ENCODE data around the gene NT5C1B. TPM values are rescaled to one million over a fixed set of nuclear protein-coding genes. Genes with fewer than 3 reads are reported as not detected.

NT5C1B gene
- total RNA-seq, 1 donor from 2014 or later: not detected

DNA sequence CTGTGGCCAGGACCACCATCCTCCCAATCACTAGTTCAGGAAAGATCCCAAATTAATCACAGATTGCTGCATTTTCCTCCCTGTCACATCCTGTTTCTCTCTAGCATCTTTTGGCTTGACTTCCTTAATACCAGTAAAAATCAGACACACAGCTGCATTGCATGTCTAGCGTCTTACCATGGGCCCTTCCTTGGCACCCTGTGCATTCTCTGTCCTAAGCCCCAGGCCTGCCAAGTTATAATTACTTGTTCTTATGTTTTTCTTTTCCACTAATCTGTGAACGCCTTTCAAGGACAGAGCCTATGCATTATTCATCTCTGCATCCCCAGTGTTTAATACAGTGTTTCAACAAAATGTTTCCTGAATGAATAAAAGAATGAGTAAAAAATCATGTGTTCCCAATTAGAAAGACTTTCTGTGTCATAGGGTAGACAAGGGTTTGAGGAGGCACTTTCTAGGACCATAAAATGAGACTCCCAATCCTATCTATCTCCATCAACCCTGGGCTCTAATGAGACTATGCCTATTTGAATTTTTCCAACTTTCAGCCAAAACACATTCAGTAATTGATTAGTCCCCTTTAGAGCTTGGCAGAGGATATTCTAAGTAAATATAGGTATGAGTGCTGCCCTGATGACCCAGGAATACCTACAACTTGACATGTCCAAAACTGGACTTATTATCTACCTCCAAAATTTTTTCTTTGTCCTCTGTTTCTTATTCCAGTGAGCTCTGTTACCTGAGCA lies 10.3 kb upstream of the NT5C1B start:
- no peak for ATAC-seq

DNA sequence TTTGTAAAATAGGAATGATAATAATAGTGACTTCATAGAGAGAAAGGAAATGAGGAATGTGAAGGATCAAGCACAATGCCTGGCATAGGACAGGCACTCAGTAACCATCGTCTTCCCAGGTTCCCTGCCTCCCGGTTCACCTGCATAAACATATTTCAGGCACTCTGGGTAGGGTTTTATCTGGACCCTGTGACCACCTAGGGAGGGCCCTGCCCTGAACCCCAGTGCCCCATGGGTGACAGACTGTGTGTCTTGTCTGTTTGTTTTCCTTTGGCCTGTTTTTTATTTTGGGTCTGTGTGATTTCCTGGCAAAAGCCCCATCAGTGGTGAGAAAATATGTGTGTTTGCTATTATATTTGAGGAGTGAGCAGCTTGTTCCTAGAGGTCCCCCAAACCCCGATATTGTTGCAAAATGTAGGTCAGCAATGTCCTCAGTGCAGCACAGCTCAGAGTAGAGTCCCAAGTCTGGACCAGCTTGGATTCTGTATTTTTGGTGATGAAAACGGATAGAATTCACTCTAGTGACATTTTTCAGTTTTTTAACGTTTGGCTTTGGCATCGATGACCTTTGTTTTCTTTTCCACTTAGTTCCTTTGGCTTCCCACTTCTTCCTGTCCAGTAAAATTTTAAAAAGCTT lies 9.6 kb upstream of the NT5C1B start:
- ATAC-seq: no peak

DNA sequence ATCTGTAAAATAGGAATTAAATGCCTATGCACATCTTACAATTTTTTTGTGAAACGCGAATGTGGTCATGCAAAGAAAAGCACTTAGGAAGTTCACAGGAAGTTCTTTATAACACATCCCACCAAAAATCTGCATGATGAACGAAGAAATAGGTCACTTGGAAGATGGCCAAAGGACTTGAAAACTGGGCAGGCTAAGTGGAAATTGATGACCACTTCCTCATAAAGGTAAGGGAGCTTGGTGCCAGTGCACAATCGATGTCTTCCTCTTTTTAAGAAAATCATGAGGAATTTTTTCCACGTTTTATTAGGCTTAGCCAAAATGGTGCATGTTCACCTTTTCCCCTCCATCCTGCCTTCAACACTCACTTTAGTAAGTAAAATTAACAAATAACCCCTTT lies 8.2 kb upstream of the NT5C1B start:
- ATAC-seq: no peak

DNA sequence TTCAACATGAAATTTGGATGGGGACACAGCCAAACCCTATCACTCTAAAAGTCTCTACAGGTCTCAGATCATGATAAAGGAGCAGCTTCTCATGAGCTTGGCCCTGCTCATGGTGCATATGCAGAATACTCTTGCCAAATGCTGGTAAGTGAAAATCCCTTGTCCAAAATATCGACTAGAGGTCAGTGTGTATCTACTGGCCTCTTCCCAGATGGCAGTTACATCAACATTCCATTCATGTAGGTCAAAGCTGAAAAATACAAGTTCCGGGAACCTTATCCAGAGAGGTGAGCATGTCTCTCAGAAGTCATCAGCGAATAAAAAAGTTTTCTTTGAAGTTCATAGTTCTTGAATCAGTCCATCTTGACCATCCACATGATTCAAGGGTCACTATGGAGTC lies 7.6 kb upstream of the NT5C1B start:
- no peak for ATAC-seq

DNA sequence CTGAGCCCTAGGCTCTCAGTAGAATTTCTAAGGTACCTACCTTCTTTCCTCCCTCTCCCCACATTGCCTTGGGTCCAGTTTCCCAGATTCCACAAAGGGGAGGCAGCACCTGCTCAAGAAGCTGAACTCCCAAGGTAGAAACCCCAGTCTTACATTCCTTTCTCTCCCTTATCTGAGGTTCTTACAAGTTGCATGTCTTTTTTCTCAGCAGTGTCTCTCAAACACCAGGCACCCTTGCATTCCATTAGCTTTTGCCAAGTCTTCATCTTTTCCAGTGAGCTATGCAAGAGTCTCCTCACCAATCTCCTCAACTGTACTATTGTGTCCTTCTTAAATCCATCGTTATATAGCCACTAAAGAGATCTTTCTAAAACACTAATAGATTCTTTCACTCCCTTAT lies 4.1 kb upstream of the NT5C1B start:
- ATAC-seq: no peak

DNA sequence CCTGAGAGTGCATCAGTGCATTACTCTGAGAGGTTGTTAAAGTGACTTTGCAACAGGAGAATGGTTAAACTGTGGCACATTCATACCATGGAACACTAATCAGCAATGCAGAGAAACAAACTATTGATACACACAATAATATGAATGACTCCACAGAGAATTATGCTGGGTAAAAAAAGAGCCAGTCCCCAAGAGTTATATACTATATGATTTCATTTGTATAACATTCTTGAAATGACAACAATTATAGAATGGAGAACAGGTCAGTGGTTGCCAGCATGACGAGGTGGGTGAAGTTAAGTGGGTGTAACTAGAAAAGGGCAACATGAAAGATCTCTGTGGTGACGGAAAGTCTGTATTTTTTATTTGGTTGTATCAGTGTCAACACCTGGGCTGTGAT lies 3.0 kb upstream of the NT5C1B start:
- no peak for ATAC-seq

DNA sequence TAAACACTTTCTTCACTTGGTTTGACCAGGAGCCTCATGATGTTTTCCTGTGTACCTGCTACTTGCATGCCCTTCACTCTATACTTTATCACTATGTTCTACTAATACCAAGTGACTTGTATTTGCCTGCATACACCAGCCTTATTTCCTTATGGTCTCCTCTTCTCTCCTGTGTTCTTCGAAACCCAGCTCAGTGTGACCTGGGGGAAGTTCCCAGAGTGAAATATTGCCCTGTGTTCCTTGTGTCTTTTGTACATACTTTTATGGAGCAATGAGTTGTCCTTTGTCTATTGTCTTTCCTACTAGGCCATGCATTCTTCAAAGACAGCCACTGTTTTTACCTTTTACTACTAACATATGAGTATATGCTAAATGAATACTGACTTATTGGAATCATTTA lies 567 bp downstream of the NT5C1B start:
- ATAC-seq: no peak

DNA sequence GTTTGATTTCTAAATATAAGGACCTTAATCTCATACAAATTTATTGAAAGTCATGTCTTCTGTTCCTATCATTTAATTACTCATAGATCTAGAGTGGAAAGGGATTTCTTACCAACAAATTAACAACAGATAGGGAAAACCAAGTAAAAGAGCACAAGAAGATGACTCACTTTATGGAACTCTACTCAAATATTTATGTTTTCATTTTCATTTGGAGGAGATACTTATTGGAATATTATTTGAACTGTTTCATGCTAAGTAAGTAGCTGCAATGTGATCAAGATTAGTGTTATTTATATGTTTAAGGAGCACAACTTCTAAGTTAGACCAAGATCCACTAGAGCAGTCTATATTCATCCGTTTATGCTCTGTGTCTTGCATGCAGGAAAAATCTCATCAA lies 1.3 kb downstream of the NT5C1B start:
- no peak for ATAC-seq

DNA sequence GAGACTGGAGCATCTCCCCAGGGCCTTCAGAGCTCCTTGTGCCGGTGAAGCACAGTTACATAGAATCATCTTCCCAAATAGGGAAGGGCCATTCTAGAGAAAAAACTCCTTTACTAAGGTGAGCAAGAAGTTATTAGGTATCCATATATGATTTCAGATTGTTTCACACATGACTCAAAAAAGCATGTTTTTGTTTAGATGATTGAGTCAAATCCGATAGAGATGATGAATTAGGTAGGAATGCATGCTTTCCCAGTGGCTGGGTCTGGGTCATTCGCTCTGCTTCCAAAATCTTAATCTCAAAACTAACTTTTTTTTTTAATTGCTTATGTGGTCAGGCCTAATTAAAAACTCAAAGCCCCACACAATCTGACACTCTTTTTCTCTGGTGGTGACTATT lies 3.8 kb downstream of the NT5C1B start:
- no peak for ATAC-seq

DNA sequence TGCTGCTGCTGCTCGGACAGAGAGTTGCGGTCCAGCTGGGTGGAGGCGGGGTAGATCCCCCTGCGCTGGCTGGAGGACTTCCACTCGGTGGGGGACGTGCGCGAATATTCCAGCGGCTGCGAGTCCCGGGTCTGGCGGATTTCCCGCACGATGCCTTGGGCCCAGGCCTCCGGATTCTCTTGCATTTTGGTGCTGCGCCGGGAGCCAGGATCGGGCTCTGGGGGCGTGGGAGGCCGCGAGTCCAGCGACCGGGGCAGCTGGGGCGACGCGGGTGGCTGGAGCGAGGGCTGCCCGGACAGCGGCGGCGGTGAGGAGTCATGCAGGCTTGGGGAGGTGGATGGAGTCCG lies 4.8 kb downstream of the NT5C1B start:
- no peak for ATAC-seq

DNA sequence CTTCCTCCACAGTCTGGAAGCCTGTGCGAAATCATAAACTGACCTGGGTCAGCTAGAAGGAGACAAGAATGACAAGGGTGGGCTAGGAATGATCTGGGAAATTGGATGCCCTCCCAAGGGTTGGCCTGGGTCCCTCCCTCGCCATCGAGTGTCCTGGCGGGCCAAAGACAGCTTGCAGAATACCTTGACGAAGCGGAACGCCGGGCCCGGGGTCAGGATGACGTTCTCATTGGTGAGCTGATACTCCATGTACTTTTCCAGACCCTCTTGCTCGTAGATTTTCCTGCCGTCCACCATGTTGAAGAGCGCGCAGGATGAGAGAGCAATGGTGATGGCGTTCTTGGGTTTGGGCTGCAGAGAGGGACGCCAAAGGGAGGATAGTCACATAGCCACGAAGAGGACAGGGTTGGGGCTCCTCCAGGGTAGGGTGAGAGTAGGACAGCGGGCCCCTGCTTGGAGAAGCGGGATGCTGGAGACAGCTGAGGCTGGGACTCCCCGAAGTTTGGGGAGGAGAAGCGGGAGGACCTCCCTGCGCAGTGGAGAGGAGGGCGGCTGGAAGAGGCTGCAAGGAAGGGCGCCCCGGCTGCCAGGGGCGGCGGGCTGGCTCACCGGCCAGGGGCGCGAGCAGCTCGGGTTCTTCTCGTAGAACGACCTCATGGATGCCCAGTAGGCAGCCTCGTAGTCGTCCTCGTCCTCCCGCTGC lies 5.3 kb downstream of the NT5C1B start:
- ATAC-seq: no peak

DNA sequence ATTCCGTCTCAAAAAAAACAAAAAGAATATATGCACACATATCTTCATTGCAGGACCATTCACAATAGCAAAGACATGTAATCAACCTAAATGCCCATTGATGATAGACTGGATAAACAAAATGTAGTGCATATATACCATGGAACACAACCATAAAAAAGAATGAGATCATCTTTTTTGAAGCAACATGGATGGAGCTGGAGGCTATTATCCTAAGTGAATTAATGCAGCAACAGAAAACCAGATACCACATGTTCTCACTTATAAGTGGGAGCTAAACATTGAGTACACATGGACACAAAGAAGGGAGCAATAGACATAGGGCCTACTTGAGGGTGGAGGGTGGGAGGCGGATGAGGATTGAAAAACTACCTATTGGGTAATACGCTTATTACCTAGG lies 8.8 kb downstream of the NT5C1B start:
- ATAC-seq: no peak

DNA sequence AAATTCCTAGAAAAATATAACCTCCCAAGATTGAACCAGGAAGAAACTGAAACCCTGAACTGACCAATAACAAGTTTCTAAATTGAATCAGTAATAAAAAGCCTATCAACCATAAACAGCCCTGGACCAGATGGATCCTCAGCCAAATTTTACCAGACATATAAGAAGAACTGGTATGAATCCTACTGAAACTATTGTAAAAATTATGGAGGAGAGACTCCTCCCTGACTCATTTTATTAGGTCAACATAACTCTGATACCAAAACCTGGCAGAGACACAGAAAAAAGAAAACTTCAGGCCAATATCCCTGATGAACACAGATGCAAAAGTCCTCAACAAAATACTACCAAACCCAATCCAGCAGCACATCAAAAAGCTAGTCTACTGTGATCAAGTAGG lies 11.3 kb downstream of the NT5C1B start:
- no peak for ATAC-seq

DNA sequence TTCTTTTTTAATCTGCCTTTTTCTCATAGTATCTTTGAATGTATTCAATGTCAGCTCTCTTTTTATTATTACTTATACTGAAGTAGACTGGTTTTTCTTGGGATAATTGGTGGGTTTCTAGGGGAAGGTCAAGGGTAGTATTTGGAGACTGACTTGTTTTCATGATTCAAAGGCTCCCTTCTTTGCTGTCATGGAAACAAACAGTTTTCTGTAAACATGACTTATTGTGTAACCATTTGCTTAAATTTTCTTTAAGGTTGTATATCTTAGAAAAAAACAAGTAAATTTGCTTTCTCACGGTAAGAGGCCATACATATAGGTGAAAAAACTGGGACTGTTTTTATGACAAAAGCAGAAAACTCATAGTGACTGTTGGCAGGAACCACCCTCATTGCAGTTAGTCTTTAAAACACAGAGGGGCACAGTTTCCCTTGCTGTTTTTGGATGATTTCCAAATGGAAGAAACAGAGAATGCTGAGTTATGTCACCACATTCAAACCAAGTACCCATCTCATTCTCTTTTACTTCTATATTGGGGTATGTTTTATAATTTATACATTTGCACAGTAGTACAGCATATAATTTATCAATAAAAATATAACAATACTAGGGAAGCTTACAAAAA lies 23.1 kb downstream of the NT5C1B start:
- no peak for ATAC-seq

DNA sequence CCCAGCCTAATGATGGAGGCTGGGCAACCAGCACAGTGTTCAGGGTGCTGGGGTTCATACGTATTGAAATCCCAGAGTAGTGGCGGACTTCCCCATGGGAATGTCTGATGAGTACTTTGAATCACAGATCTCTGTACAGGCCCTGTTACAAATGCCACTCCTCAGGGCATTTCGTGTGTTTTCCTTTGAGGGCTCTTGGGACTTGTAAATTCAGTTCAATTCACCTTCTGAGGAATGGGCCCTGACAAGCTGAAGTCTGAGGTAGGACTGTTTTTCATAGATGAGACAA lies 28.6 kb downstream of the NT5C1B start:
- ATAC-seq: no peak

DNA sequence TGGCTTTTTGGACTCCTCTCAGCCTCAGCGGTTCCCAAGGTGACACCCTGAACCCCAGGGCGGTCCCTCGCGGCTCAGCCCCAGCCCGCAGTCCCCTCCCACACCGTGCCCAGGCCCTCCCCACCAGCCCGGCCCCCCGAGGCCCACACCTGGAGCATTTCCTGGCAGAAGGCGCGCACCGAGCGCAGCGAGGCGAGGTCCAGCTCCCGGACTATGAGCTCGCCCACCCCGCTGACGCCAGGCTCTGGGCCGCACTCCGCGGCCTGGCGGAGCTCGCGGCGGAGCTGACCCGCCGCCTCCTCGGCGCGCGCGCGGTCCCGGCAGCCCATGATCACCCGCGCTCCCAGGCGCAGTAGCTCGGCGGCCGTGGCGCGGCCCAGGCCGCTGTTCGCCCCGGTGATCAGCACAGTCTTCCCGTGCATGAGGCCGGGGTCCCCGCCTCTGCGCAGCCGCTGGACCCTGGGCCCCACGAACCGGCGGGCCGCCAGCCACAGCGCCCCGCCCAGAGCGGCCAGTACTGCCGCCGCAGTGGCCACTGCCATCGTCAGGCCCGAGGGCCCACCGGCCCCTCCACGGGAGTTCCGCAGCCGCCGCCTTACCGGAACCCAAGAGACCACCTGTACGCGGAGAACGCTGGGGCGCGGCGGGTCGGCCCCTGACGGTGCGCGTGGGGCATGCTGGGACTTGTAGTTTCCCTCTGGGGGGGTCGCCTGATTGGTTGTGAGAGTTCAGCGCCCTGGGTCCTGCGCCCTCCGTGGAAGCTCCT lies 29.2 kb downstream of the NT5C1B start, which contains the start of gene RDH14:
RDH14 (minus strand) TSS at position 623 of the 766 bp plus-strand sequence; CDS start at position 542, 81 bp downstream.
- peak; percentile 97 for ATAC-seq

DNA sequence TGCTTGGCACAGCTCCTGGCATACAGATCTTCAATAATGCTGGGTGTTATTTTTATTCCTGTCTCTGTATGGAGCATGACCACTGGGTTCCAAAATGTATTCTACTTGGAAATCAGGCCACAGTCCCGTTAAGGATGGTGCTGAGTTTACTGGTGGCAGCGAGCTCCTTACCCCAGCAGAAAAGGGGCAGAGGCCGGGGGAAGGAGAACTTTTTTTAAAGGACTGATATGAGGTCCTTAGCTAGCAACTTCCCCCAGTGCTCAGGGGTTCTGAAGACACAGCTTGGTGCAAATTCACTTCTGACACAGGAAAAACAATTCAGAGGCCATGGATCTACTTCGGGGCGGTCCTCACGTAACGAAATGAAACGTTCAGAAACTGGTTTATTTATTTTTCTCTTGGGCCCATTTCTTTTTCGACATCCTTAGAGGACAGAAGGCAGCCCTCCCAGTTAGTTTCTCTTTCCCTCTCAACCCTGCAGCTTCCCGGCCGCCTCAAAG lies 29.8 kb downstream of the NT5C1B start:
- no peak for ATAC-seq

DNA sequence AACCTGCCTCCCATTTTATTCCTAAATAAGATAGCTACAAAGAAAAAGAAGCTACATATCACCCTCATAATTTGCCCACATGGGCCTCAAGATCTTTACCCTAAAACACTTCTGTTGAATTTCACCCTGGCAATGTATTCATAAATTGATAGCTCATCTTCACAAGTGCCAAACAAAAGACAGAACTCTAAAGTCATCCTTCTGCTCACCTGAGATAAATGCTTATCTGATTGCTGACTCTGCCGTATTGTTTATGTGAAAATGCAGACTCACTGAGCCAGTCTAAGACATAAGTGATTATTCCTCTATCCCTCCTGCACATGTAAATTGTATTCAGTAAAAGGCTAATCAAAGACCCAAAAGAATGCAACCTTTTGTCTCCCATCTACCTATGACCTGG lies 30.9 kb downstream of the NT5C1B start:
- ATAC-seq: no peak

DNA sequence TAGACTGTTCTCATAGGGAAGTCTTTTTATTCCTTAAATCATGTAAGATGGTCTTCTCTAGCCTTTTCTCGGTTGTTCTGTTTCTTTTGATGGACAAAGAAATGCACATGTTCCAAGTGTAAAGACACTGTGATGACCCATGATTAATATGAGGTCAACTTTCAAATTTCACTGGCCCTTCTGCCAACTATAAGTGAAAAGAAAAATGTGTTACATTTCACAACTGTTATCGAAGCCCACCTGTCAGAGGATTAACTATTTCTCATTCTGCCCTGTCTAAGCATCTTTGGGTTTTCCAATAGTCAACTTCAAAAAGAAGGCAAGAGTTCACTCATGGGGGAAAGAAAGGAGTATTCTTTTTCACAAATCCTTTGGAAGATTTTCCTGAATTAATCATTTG lies 32.2 kb downstream of the NT5C1B start:
- no peak for ATAC-seq

DNA sequence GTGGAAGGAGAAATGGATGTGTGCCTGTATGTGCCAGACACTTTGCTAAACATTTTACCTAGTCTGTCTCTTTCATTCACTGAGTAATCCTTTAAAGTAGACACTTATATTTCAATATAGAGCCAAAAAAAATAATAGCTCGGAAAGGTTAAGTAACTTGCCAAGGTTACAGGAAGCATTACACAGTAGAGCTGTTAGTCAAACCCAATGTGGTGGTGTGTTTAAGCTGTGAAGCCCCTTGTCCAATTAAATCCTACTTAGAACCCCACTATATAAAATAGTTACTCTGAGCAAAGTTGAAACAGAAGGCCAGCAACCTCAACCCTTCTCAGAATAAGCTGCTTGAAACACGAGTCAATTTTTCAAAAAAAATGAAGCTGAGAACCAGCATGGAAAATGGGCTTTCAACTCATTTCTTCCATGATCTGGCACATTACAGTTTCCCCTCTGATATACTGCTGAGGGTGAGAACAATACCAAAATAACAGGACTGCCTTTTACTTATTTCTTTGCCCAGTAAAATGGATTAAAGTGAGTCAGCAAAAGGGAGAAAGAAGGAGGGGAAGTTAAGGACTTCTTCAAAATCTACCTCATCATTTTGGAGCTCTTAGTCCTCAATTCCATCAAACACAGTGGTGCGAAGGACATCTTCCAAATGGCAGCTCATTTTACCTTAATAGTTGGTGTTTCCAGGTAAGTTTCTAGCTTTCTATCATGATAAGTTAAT lies 36.9 kb downstream of the NT5C1B start:
- no peak for ATAC-seq

DNA sequence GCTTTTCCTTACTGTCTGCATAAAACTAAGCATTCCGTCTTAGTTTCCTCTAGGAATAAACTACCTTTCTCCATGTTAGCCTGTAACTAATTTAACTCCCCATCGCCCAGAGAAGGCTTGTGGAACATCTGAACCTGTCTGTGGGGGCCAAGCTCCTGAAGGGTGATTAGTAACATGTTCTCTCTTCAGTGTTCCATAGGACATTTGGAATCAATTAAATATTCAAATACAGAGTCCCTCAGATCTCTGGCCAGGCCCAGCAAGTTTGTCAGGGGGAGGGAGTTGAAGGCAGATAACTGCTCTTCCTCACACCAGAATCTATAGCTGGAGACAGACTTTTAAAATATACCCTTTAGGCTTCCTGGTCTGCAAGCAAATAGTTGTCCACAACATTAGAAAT lies 37.7 kb downstream of the NT5C1B start:
- no peak for ATAC-seq

DNA sequence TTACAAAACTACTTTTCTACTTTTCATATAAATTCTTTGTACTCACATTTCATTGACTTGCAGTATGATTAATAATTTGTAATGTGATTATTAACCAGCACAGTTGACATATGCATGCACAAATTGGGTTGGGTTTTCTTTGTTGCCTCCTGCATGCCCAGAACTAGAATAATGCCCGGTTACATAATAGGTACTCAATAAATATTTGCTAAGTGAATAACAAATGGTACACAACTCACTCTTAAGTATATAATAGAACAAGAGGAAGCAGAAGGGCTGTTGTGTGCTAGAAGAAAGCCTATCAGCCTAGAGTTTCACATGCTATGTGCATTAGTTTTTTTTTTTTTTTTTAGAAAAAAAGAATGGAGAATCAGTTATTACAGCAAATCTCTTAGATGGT lies 38.2 kb downstream of the NT5C1B start:
- ATAC-seq: peak; percentile 79

All from esophagus mucosa (tissue), 1 donor.